Progenitor cell of endocrine pancreas (in vitro differentiated cells): ENCODE results near the gene TMEM164. TPM values are rescaled to one million over a fixed set of nuclear protein-coding genes. Genes with fewer than 3 reads are reported as not detected.
A peak's percentile ranks its signal among the peaks of the same experiment; 100 is the strongest.

Experiments used
- DNase-seq: peaks from one replicate; pipeline ENCODE4 v3.0.0; 2021; ENCODE audit warnings: low spot score; ENCODE audit not compliant: unreplicated experiment
- H3K27ac Mint-ChIP-seq: 2 replicates; pipeline ENCODE4 v1.8.0; 2021; ENCODE audit warnings: mild to moderate bottlenecking, moderate library complexity, mixed read lengths
- H3K27me3 Mint-ChIP-seq: 2 replicates; pipeline ENCODE4 v1.8.0; 2021; ENCODE audit warnings: mixed read lengths
- H3K36me3 Mint-ChIP-seq: 2 replicates; pipeline ENCODE4 v1.8.0; 2022; ENCODE audit warnings: mixed read lengths; ENCODE audit not compliant: insufficient read depth
- H3K4me1 Mint-ChIP-seq: 2 replicates; pipeline ENCODE4 v1.8.0; 2021; ENCODE audit warnings: low read depth, mixed read lengths
- H3K4me3 Mint-ChIP-seq: 2 replicates; pipeline ENCODE4 v1.8.0; 2021; ENCODE audit warnings: low read depth, mild to moderate bottlenecking, moderate library complexity, mixed read lengths
- H3K9me3 Mint-ChIP-seq: 2 replicates; pipeline ENCODE4 v1.8.0; 2021; ENCODE audit warnings: low read depth, mixed read lengths
- long read RNA-seq: library from polyadenylated mRNA; unstranded; transcript quantifications from one replicate; pipeline ENCODE4 v2.0.0, GENCODE V29; 2020
- total RNA-seq: library from RNA; stranded (reverse); gene quantifications from 2 replicates; pipeline ENCODE4 v1.2.1, GENCODE V29; 2021
- TF ChIP-seq, protein P1 (sequence below): fragments of 200-600 bp; sonication (generic); IDR thresholded peaks from one replicate; pipeline ENCODE4 v1.5.0; 2021; ENCODE audit warnings: antibody characterized with exemption, mild to moderate bottlenecking; ENCODE audit not compliant: unreplicated experiment

TMEM164 gene
- total RNA-seq, result 100 and 109 TPM in 2 replicates
- long read RNA-seq, partial matches to known transcripts, result 2 of 69 reads
- long read RNA-seq, other reads (novel, unspliced or antisense), result 67 of 69 reads

DNA sequence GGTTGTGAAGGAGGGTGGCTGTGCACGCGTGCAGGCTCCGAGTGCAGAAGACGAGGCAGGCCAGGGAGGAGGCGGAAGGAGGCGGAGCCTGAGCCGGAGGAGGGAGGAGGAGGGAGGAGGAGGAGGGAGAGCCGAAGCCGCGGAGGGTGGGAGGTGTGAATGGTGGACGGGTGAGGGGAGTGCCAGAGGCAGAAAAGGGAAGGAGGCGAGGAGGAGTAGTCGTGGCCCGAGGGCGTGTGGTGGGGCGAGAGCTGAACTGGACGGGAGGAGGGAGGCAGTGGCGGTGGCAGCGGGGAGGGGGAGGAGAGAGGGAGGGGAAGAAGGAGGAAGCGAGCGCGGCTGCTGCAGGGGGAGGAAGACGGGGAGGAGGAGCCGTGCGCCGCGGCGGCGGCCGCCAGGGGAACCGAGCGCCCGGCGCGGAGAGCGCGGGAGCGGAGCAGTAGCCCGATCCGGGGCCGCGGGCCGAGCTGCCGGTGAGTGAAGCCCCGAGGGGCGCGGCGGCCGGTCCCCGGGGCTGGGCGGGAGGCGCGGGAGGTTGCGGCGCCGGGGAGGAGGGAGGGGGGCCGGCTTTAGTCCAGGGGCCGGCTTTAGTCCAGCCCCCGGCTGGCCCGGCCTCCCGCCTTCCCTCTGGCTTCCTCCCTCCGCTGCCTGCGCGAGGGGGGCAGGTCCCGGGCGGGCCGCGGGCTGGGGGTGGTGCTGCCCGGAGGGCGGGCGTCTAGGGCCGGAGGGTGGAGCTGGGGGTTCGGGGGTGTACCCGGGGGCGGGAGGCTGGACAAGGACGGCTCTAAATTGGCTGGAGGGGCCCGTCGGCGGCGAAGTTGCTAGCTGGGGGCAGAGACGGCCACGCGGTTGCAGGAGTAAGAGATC, at the start of gene TMEM164:
Gene TMEM164, plus strand, starts transcription at position 815 of the 867 bp plus-strand sequence. CDS start 661 bp downstream, outside the sequence.
- H3K27me3 Mint-ChIP-seq, result no peaks in the 10 kb centered on the region
- no peaks in the 10 kb centered on the region for H3K9me3 Mint-ChIP-seq
- H3K4me3 Mint-ChIP-seq, result peak within 1 kb of the TSS; percentile 94
- TF ChIP-seq, protein P1, sequence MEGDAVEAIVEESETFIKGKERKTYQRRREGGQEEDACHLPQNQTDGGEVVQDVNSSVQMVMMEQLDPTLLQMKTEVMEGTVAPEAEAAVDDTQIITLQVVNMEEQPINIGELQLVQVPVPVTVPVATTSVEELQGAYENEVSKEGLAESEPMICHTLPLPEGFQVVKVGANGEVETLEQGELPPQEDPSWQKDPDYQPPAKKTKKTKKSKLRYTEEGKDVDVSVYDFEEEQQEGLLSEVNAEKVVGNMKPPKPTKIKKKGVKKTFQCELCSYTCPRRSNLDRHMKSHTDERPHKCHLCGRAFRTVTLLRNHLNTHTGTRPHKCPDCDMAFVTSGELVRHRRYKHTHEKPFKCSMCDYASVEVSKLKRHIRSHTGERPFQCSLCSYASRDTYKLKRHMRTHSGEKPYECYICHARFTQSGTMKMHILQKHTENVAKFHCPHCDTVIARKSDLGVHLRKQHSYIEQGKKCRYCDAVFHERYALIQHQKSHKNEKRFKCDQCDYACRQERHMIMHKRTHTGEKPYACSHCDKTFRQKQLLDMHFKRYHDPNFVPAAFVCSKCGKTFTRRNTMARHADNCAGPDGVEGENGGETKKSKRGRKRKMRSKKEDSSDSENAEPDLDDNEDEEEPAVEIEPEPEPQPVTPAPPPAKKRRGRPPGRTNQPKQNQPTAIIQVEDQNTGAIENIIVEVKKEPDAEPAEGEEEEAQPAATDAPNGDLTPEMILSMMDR, result peak; percentile 33
- peaks cover 5% of the 10 kb centered on the region for H3K36me3 Mint-ChIP-seq
- peak; percentile 70 for DNase-seq
- H3K4me1 Mint-ChIP-seq, result peaks cover 35% of the 10 kb centered on the region
- H3K27ac Mint-ChIP-seq, result peak within 1 kb of the TSS; percentile 91

DNA sequence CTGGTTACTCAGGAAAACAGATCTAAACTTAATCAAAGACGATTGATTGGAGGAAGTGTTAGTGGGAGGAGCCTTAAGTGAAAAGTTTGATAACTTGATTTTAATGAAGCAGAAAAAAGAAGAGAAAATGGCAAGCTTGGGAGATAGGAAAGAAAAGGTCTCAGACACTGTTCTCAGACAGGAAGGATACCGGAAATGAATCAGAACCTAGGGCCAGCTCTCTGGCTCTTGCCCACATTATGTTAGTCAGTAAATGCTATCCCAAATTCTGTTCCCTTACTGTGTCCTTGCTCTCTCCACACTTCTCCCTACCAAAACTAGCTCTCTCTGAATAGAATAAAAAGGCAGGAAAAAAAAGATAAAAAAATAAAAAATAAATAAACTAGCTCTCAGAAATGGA, 48.6 kb upstream of the TMEM164 start:
- Mint-ChIP-seq H3K9me3 (peaks cover 4% of the 10 kb centered on the region), H3K27ac (no peak overlapping the region), H3K27me3 (no peaks in the 10 kb centered on the region), H3K4me1 (no peaks in the 10 kb centered on the region), H3K36me3 (no peaks in the 10 kb centered on the region), H3K4me3 (no peak overlapping the region)
- TF ChIP-seq, protein P1, result no peak
- DNase-seq, result no peak

DNA sequence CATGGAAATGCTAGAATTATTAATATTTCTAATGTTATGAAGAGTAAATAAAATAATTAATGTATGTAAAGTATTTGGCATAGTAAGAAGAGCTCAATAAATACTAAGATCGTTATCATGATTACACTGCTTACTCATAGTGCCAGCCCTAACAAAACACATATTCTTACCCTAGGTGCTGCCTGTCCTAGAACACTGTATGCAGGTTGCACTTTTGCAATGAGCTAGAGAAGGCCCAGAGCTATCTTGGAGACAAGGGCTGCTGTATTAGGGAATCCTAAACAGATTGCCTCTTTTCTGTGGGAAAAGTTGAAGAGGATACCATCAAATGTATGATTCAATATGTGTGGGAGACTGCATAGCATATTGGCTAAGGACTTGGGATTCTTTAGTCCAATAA, 48.0 kb upstream of the TMEM164 start:
- Mint-ChIP-seq H3K4me3 (no peak overlapping the region), H3K27me3 (no peaks in the 10 kb centered on the region), H3K27ac (no peak overlapping the region), H3K36me3 (no peaks in the 10 kb centered on the region), H3K9me3 (no peaks in the 10 kb centered on the region), H3K4me1 (no peaks in the 10 kb centered on the region)
- TF ChIP-seq, protein P1, result no peak
- no peak for DNase-seq

DNA sequence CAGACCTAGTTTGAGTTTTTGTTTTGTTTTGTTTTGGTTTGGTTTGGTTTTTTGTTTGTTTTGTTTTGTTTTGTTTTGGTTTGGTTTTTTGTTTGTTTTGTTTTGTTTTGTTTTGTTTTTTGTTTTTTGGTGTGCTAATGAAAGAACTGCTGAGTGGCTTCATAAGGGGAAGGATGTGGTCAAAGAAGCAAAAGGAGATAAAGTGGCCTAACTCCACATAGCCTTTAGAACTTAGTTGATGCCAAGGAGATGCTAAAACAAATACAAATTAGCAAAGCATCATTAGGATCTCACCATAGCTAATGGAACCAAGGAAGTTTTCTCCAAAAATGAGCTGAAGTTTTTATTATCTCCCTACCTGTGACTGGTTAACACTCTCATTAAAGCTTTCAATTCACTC, 44.6 kb upstream of the TMEM164 start:
- Mint-ChIP-seq H3K36me3 (no peaks in the 10 kb centered on the region), H3K4me1 (peaks cover 2% of the 10 kb centered on the region), H3K4me3 (no peak overlapping the region), H3K27ac (no peak overlapping the region), H3K27me3 (peaks cover 5% of the 10 kb centered on the region), H3K9me3 (no peaks in the 10 kb centered on the region)
- TF ChIP-seq, protein P1, result no peak
- no peak for DNase-seq

DNA sequence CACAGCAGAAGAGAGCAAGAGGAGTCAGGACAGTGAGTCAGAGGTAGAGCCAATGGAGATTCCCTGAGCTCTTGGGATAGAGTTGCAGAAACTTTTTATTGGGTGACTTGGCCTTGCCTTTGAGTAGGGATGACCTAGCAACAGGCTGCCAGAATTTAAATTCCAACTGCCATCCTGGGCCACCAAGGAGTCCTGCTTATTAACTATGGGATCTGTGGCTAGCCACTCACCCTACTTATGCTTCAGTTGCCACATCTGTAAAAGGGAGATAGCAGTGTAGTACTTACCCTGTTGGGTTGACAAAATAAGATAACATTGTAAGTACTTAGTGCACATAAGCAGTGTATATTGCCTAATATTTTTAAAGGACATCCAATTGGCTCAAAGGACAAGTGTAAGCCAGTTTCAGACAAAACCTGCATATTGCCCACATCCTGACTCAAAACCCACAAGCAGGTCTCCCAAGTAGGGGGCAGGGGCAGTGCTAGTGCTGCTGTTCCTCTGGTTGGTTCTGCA, 43.5 kb upstream of the TMEM164 start:
- Mint-ChIP-seq H3K4me3 (no peak overlapping the region), H3K4me1 (peaks cover 2% of the 10 kb centered on the region), H3K27ac (no peak overlapping the region), H3K9me3 (no peaks in the 10 kb centered on the region), H3K36me3 (no peaks in the 10 kb centered on the region), H3K27me3 (peaks cover 5% of the 10 kb centered on the region)
- TF ChIP-seq, protein P1, result no peak
- no peak for DNase-seq
